Astrocyte (in vitro differentiated cells and primary cell): Measurements from ENCODE around the gene PRAMEF12. TPM values are rescaled to one million over a fixed set of nuclear protein-coding genes. Genes with fewer than 3 reads are reported as not detected.

Experiments used
- DNase-seq: peaks from one replicate; pipeline ENCODE4 v3.0.0-alpha.2; 2010; ENCODE audit warnings: low read depth
- FAIRE-seq: peaks from 2 replicates; lab custom pipeline; 2011; peaks lifted over from hg19 to GRCh38; lab: Jason Lieb, UNC
- H2AFZ ChIP-seq: 2 replicates; pipeline ENCODE4 v1.6.0; 2012; ENCODE audit warnings: low read depth, low read length, inconsistent platforms
- H3K27ac ChIP-seq: 2 replicates; pipeline ENCODE4 v1.5.1; 2011; ENCODE audit warnings: low read depth, low read length, inconsistent platforms
- H3K27me3 ChIP-seq: 2 replicates; pipeline ENCODE4 v1.6.0; 2011; ENCODE audit warnings: low read length, inconsistent platforms; ENCODE audit not compliant: insufficient read depth
- H3K36me3 ChIP-seq: 2 replicates; pipeline ENCODE4 v1.5.1; 2011; ENCODE audit warnings: low read length, inconsistent platforms; ENCODE audit not compliant: insufficient read depth
- H3K4me1 ChIP-seq: 2 replicates; pipeline ENCODE4 v1.5.1; 2011; ENCODE audit warnings: low read length, inconsistent platforms; ENCODE audit not compliant: insufficient read depth
- H3K4me2 ChIP-seq: 2 replicates; pipeline ENCODE4 v1.6.0; 2012; ENCODE audit warnings: low read length, inconsistent platforms
- H3K4me3 ChIP-seq: 2 replicates; pipeline ENCODE4 v1.5.1; 2011; ENCODE audit warnings: low read depth, mild to moderate bottlenecking, low read length, inconsistent platforms; ENCODE audit not compliant: insufficient read depth
- H3K79me2 ChIP-seq: 2 replicates; pipeline ENCODE4 v1.6.0; 2012; ENCODE audit warnings: mild to moderate bottlenecking, low read length, inconsistent platforms; ENCODE audit not compliant: insufficient read depth
- H3K9ac ChIP-seq: 2 replicates; pipeline ENCODE4 v1.6.0; 2012; ENCODE audit warnings: mild to moderate bottlenecking, low read length, inconsistent platforms
- H3K9me3 ChIP-seq: 2 replicates; pipeline ENCODE4 v1.5.1; 2012; ENCODE audit warnings: low read depth, mild to moderate bottlenecking, low read length, inconsistent platforms; ENCODE audit not compliant: insufficient read depth
- H4K20me1 ChIP-seq: 2 replicates; pipeline ENCODE4 v1.6.0; 2012; ENCODE audit warnings: low read length, inconsistent platforms; ENCODE audit not compliant: insufficient read depth
- H3K27ac Mint-ChIP-seq: one replicate; pipeline ENCODE4 v1.8.0; 2021; ENCODE audit warnings: mild to moderate bottlenecking, mixed read lengths; ENCODE audit not compliant: unreplicated experiment
- H3K27me3 Mint-ChIP-seq: one replicate; pipeline ENCODE4 v1.8.0; 2021; ENCODE audit warnings: low read depth, mixed read lengths; ENCODE audit not compliant: unreplicated experiment
- H3K36me3 Mint-ChIP-seq: one replicate; pipeline ENCODE4 v1.8.0; 2021; ENCODE audit warnings: low read depth, mixed read lengths; ENCODE audit not compliant: unreplicated experiment
- H3K4me1 Mint-ChIP-seq: one replicate; pipeline ENCODE4 v1.8.0; 2021; ENCODE audit warnings: low read depth, mixed read lengths; ENCODE audit not compliant: unreplicated experiment
- H3K4me3 Mint-ChIP-seq: one replicate; pipeline ENCODE4 v1.8.0; 2021; ENCODE audit warnings: mild to moderate bottlenecking, moderate library complexity, mixed read lengths; ENCODE audit not compliant: unreplicated experiment
- H3K9me3 Mint-ChIP-seq: one replicate; pipeline ENCODE4 v1.8.0; 2021; ENCODE audit warnings: mild to moderate bottlenecking, mixed read lengths; ENCODE audit not compliant: unreplicated experiment
- CTCF ChIP-seq: IDR thresholded peaks from 2 replicates; pipeline ENCODE4 v1.5.1; 2011; ENCODE audit warnings: low read depth, mild to moderate bottlenecking, inconsistent platforms, low read length, moderate library complexity; ENCODE audit not compliant: insufficient read depth
- EZH2 ChIP-seq: IDR thresholded peaks from 2 replicates; pipeline ENCODE4 v1.6.1; 2012; ENCODE audit warnings: mild to moderate bottlenecking, low read length, inconsistent platforms; ENCODE audit not compliant: insufficient read depth
- total RNA-seq: library from RNA; stranded (reverse); gene quantifications from 2 replicates; pipeline ENCODE4 v1.2.1, GENCODE V29; 2021

Gene PRAMEF12
- total RNA-seq, 1 donor from 2014 or later = 0.16 TPM

- Histone ChIP-seq H2AFZ (no peak overlapping the region), H3K36me3 (no peaks in the 10 kb centered on the region), H3K9me3 (peaks cover 3% of the 10 kb centered on the region), H3K4me2 (no peak overlapping the region), H3K4me1 (no peaks in the 10 kb centered on the region), H4K20me1 (no peaks in the 10 kb centered on the region), H3K27ac (no peak overlapping the region), H3K9ac (no peak overlapping the region), H3K79me2 (no peaks in the 10 kb centered on the region), H3K27me3 (no peaks in the 10 kb centered on the region), H3K4me3 (no peak overlapping the region)
- Mint-ChIP-seq H3K36me3 (no peaks in the 10 kb centered on the region), H3K4me3 (no peak overlapping the region), H3K9me3 (peaks cover 20% of the 10 kb centered on the region), H3K4me1 (no peaks in the 10 kb centered on the region), H3K27ac (no peak overlapping the region), H3K27me3 (peaks cover 5% of the 10 kb centered on the region)
- DNase-seq = no peak
- TF ChIP-seq EZH2 (no peak), CTCF (no peak)
- FAIRE-seq = no peak
Measured at GRCh38 chr1:12734651-12735050, 38.9 kb upstream of the PRAMEF12 start.

- no peaks in the 10 kb centered on the region for H3K79me2 ChIP-seq
- no peaks in the 10 kb centered on the region for H3K36me3 Mint-ChIP-seq
- FAIRE-seq = no peak
Measured at GRCh38 chr1:12738934-12739333, 34.6 kb upstream of the PRAMEF12 start.

DNA sequence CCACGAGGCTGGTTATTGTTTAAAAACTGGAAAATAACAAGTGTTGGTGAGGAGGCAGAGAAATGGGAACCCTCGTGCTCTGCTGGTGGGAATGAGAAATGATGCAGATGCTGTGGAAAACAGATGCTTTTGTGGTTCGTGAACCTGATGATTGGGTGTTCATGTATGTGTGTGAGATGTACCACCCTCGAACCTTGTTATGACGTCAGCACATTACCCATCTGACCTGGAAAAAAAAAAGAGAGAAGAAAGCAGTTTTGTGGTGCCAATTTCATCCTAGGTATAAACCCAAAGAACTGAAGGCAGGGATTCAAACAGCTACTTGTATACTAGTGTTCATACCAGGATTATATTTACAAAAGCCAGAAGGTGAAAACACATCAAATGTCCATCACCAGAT is 33.9 kb upstream of the PRAMEF12 start:
- H3K27ac Mint-ChIP-seq = no peak overlapping the region
- no peak overlapping the region for H2AFZ ChIP-seq
- H3K9me3 ChIP-seq = peaks cover 3% of the 10 kb centered on the region
- H3K4me1 ChIP-seq = no peaks in the 10 kb centered on the region
- FAIRE-seq = no peak
- H3K27me3 Mint-ChIP-seq = peaks cover 3% of the 10 kb centered on the region
- no peaks in the 10 kb centered on the region for H3K27me3 ChIP-seq
- no peak overlapping the region for H3K4me3 Mint-ChIP-seq
- H3K36me3 Mint-ChIP-seq = no peaks in the 10 kb centered on the region
- H4K20me1 ChIP-seq = no peaks in the 10 kb centered on the region
- peaks cover 4% of the 10 kb centered on the region for H3K9me3 Mint-ChIP-seq
- no peak overlapping the region for H3K4me2 ChIP-seq
- H3K27ac ChIP-seq = no peak overlapping the region
- no peak for TF ChIP-seq CTCF
- TF ChIP-seq EZH2 = no peak
- no peak overlapping the region for H3K9ac ChIP-seq
- no peaks in the 10 kb centered on the region for H3K4me1 Mint-ChIP-seq
- H3K4me3 ChIP-seq = no peak overlapping the region
- no peak for DNase-seq
- no peaks in the 10 kb centered on the region for H3K36me3 ChIP-seq
- H3K79me2 ChIP-seq = no peaks in the 10 kb centered on the region

More at GRCh38 chr1:12738934-12739333, 34.6 kb upstream of the PRAMEF12 start:
- Histone ChIP-seq H3K27me3 (no peaks in the 10 kb centered on the region), H3K9ac (no peak overlapping the region), H3K4me2 (no peak overlapping the region), H3K9me3 (peaks cover 3% of the 10 kb centered on the region), H3K36me3 (no peaks in the 10 kb centered on the region), H3K4me3 (no peak overlapping the region), H3K27ac (no peak overlapping the region), H4K20me1 (no peaks in the 10 kb centered on the region), H3K4me1 (no peaks in the 10 kb centered on the region), H2AFZ (no peak overlapping the region)
- peaks cover 4% of the 10 kb centered on the region for H3K9me3 Mint-ChIP-seq
- H3K27ac Mint-ChIP-seq = no peak overlapping the region
- peaks cover 4% of the 10 kb centered on the region for H3K27me3 Mint-ChIP-seq
- DNase-seq = no peak
- H3K4me1 Mint-ChIP-seq = no peaks in the 10 kb centered on the region
- no peak for TF ChIP-seq EZH2
- no peak overlapping the region for H3K4me3 Mint-ChIP-seq
